HCT116 (cell line): ENCODE results near the gene CATSPERD.

Experiments used
- CEBPB ChIP-seq: IDR thresholded peaks from 2 replicates; pipeline ENCODE4 v1.6.1; 2012; ENCODE audit warnings: low read depth
- ELF1 ChIP-seq: IDR thresholded peaks from 2 replicates; pipeline ENCODE4 v1.6.1; 2012; ENCODE audit warnings: low read depth, borderline replicate concordance
- EZH2 ChIP-seq: fragments of 200-600 bp; sonication (generic); IDR thresholded peaks from 2 replicates; pipeline ENCODE4 v1.6.1; 2017; ENCODE audit warnings: antibody characterized with exemption, mixed run types
- EZH2phosphoT487 ChIP-seq: fragments of 200-600 bp; IDR thresholded peaks from 2 replicates; pipeline ENCODE4 v1.6.1; 2018; ENCODE audit warnings: antibody characterized with exemption, borderline replicate concordance
- POLR2A ChIP-seq: IDR thresholded peaks from 2 replicates; pipeline ENCODE4 v1.7.0; 2011; ENCODE audit warnings: borderline replicate concordance; ENCODE audit not compliant: insufficient read depth, insufficient read length; ENCODE audit errors: extremely low read depth
- POLR2AphosphoS5 ChIP-seq: IDR thresholded peaks from 2 replicates; pipeline ENCODE4 v1.6.1; 2011; ENCODE audit warnings: mild to moderate bottlenecking, low read depth, low read length, moderate library complexity
- RAD21 ChIP-seq: IDR thresholded peaks from 2 replicates; pipeline ENCODE4 v1.6.1; 2012; ENCODE audit warnings: low read depth, mild to moderate bottlenecking
- REST ChIP-seq: IDR thresholded peaks from 2 replicates; pipeline ENCODE4 v1.6.1; 2012; ENCODE audit warnings: low read depth
- SIN3A ChIP-seq: IDR thresholded peaks from 2 replicates; pipeline ENCODE4 v1.6.1; 2012; ENCODE audit warnings: low read depth
- SP1 ChIP-seq: IDR thresholded peaks from 2 replicates; pipeline ENCODE4 v1.6.1; 2012; ENCODE audit warnings: low read depth
- SRF ChIP-seq: IDR thresholded peaks from 2 replicates; pipeline ENCODE4 v1.6.1; 2012; ENCODE audit warnings: low read depth
- TCF7L2 ChIP-seq: IDR thresholded peaks from 2 replicates; pipeline ENCODE4 v1.7.0; 2011; ENCODE audit warnings: borderline replicate concordance, inconsistent platforms; ENCODE audit not compliant: insufficient read depth, insufficient read length; ENCODE audit errors: extremely low read depth
- ZNF274 ChIP-seq: fragments of 200-500 bp; sonication (Bioruptor generic); IDR thresholded peaks from 2 replicates; pipeline ENCODE4 v1.6.1; 2014; ENCODE audit warnings: mild to moderate bottlenecking, low read depth, low read length, inconsistent platforms
- TF ChIP-seq, protein P1 (sequence below), 3 experiments: fragments of 200-600 bp in 1 of 3; sonication (generic) in 1 of 3; IDR thresholded peaks in 2 of 3; conservative IDR thresholded peaks in 1 of 3; 2 replicates each; pipeline ENCODE4 v1.5.1; 2012 to 2017; ENCODE audit warnings: low read depth in 2 of 3, low read length in 2 of 3, antibody characterized with exemption in 1 of 3, borderline replicate concordance in 1 of 3, control low read depth in 1 of 3, mild to moderate bottlenecking in 1 of 3, mixed read lengths in 1 of 3, mixed run types in 1 of 3, moderate library complexity in 1 of 3; ENCODE audit not compliant: insufficient read depth in 1 of 3

GRCh38 chr19:5682107-5682482 lies 38.3 kb upstream of the CATSPERD start:
- TF ChIP-seq CEBPB (no peak), EZH2 (no peak), ELF1 (no peak), POLR2A (no peak), POLR2AphosphoS5 (no peak), TCF7L2 (no peak), EZH2phosphoT487 (no peak), ZNF274 (no peak), SP1 (no peak), REST (no peak), SIN3A (no peak), RAD21 (no peak), SRF (no peak)
- TF ChIP-seq, protein P1, sequence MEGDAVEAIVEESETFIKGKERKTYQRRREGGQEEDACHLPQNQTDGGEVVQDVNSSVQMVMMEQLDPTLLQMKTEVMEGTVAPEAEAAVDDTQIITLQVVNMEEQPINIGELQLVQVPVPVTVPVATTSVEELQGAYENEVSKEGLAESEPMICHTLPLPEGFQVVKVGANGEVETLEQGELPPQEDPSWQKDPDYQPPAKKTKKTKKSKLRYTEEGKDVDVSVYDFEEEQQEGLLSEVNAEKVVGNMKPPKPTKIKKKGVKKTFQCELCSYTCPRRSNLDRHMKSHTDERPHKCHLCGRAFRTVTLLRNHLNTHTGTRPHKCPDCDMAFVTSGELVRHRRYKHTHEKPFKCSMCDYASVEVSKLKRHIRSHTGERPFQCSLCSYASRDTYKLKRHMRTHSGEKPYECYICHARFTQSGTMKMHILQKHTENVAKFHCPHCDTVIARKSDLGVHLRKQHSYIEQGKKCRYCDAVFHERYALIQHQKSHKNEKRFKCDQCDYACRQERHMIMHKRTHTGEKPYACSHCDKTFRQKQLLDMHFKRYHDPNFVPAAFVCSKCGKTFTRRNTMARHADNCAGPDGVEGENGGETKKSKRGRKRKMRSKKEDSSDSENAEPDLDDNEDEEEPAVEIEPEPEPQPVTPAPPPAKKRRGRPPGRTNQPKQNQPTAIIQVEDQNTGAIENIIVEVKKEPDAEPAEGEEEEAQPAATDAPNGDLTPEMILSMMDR (IDR thresholded peaks at IDR 0.05 in 2 of 3, conservative IDR thresholded peaks at IDR 0.05 in 1 of 3; ENCODE audit: borderline replicate concordance in 1 of 3, insufficient read depth in 1 of 3, low read depth in 2 of 3, low read length in 2 of 3) = no peak
